Measurements from ENCODE around the gene PDE12. TPM values are rescaled to one million over a fixed set of nuclear protein-coding genes. Genes with fewer than 3 reads are reported as not detected.

PDE12 gene, protein sequence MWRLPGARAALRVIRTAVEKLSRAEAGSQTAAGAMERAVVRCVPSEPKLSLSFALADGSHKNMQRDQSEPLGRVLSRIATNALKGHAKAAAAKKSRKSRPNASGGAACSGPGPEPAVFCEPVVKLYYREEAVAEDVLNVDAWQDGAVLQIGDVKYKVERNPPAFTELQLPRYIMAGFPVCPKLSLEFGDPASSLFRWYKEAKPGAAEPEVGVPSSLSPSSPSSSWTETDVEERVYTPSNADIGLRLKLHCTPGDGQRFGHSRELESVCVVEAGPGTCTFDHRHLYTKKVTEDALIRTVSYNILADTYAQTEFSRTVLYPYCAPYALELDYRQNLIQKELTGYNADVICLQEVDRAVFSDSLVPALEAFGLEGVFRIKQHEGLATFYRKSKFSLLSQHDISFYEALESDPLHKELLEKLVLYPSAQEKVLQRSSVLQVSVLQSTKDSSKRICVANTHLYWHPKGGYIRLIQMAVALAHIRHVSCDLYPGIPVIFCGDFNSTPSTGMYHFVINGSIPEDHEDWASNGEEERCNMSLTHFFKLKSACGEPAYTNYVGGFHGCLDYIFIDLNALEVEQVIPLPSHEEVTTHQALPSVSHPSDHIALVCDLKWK
- total RNA-seq: 6.8 TPM

DNA sequence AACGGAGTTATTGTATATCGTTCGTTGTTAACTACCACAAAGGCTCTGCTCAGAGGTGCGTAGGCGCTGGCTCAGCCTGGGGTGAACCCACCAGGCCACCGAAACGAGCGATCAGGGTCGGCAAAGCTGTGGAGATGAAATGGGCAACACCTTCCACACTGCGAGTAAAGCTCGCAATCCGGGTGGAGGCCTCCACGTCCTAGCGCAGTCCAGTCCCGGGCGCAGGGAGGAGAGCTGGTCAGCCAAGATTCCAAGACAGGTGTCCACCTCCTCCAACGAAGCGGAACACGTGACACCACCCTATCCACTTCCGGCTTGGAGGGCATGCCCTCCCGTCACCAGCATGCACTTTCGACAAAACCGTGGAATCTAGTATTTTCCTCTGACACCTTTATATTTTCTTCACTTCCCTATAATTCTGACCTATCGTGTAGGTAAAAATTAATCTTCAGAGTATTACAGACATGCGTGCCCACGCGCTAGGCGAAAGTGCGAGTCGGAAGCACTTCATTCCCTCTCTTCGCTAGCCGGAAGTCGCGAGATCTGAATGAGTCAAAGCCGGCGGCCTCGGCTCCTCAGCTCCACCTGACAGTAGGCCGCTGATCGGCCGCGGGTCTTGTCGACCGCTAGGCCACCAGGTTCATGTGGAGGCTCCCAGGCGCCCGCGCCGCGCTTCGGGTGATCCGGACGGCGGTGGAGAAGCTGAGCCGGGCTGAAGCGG is at the start of gene PDE12:
Gene PDE12 (plus strand): TSS at position 537 of the 721 bp plus-strand sequence. CDS start 106 bp downstream, at position 643.
- H3K9me3 ChIP-seq (ENCODE audit: control insufficient read depth in 3 of 3, low read length in 3 of 3): no peaks in the 10 kb centered on the region
- H3K4me1 ChIP-seq (ENCODE audit: control insufficient read depth in 3 of 3, insufficient read depth in 3 of 3, low read length in 3 of 3): peaks cover 16 to 26% (median 23%) of the 10 kb centered on the region in 3 donors
- H3K27ac ChIP-seq (ENCODE audit: low read depth, low read length): peak within 1 kb of the TSS; percentile 90
- peak within 1 kb of the TSS; percentile 91 to 96 (median 95) for H3K9ac ChIP-seq (ENCODE audit: low read depth in 1 of 3, low read length in 3 of 3)
- no peaks in the 10 kb centered on the region for H3K27me3 ChIP-seq (ENCODE audit: control insufficient read depth in 3 of 3, insufficient read depth in 3 of 3, low read length in 3 of 3)
- H3K36me3 ChIP-seq (ENCODE audit: control insufficient read depth in 3 of 3, insufficient read depth in 3 of 3, low read length in 3 of 3): peaks cover under 1 to 11% (median 6%) of the 10 kb centered on the region in 3 donors
- H3K4me3 ChIP-seq (ENCODE audit: low read length in 3 of 3): peak within 1 kb of the TSS; percentile 88 to 93 (median 92)

DNA sequence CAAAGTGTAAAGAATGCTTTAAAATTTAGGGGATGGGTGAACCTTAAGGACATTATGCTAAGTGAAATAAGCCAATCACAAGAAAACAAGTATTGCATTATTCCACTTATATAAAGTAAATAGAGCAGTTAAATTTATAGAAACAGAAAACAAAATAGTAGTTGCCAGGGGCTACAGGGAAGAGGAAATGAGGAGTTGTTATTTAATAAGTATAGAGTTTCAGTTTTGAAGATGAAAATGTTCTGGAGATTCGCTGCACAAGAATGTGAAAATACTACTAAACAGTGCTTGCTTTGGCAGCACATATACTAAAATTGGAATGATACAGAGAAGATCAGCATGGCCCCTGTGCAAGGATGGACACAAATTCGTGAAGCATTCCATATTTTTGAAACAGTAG is 43.9 kb upstream of the PDE12 start:
- H3K36me3 ChIP-seq (ENCODE audit: control insufficient read depth in 3 of 3, insufficient read depth in 3 of 3, low read length in 3 of 3): no peaks in the 10 kb centered on the region
- no peaks in the 10 kb centered on the region for H3K4me1 ChIP-seq (ENCODE audit: control insufficient read depth in 3 of 3, insufficient read depth in 3 of 3, low read length in 3 of 3)
- no peak overlapping the region for H3K9ac ChIP-seq (ENCODE audit: low read depth in 1 of 3, low read length in 3 of 3)
- no peaks in the 10 kb centered on the region for H3K9me3 ChIP-seq (ENCODE audit: control insufficient read depth in 3 of 3, low read length in 3 of 3)
- H3K27ac ChIP-seq (ENCODE audit: low read depth, low read length): no peak overlapping the region
- H3K27me3 ChIP-seq (ENCODE audit: control insufficient read depth in 3 of 3, insufficient read depth in 3 of 3, low read length in 3 of 3): no peaks in the 10 kb centered on the region
- H3K4me3 ChIP-seq (ENCODE audit: low read length in 3 of 3): no peak overlapping the region

DNA sequence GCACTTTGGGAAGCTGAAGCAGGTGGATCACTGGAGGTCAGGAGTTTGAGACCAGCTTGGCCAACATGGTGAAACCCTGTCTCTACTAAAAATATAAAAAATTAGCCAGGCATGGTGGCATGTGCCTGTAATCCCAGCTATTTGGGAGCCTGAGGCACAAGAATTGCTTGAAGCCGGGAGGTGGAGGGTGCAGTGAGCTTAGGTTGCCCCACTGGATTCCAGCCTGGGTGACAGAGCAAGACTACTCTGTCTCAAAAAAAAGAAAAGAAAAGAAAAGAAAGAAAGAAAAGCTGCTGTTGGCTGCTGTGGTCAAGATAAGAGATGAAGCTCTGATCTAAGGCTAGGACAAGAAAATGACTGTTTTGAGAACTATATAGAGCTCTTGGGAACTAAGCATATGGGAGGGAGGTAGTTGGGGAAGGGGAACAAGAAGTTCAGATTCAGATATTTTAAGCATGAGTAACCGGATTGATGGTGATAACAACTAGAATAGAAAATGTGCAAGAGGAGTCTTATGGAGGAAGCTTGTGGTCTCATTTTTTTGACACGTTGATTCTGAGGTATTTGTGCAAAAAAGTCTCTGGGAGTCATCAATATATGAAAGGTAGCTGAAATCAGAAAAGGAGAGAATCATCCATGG is 37.7 kb upstream of the PDE12 start:
- Histone ChIP-seq H3K9ac (ENCODE audit: low read depth in 1 of 3, low read length in 3 of 3) (no peak overlapping the region), H3K27me3 (ENCODE audit: control insufficient read depth in 3 of 3, insufficient read depth in 3 of 3, low read length in 3 of 3) (no peaks in the 10 kb centered on the region), H3K27ac (ENCODE audit: low read depth, low read length) (no peak overlapping the region), H3K9me3 (ENCODE audit: control insufficient read depth in 3 of 3, low read length in 3 of 3) (no peaks in the 10 kb centered on the region), H3K4me1 (ENCODE audit: control insufficient read depth in 3 of 3, insufficient read depth in 3 of 3, low read length in 3 of 3) (no peaks in the 10 kb centered on the region), H3K36me3 (ENCODE audit: control insufficient read depth in 3 of 3, insufficient read depth in 3 of 3, low read length in 3 of 3) (no peaks in the 10 kb centered on the region), H3K4me3 (ENCODE audit: low read length in 3 of 3) (no peak overlapping the region)

DNA sequence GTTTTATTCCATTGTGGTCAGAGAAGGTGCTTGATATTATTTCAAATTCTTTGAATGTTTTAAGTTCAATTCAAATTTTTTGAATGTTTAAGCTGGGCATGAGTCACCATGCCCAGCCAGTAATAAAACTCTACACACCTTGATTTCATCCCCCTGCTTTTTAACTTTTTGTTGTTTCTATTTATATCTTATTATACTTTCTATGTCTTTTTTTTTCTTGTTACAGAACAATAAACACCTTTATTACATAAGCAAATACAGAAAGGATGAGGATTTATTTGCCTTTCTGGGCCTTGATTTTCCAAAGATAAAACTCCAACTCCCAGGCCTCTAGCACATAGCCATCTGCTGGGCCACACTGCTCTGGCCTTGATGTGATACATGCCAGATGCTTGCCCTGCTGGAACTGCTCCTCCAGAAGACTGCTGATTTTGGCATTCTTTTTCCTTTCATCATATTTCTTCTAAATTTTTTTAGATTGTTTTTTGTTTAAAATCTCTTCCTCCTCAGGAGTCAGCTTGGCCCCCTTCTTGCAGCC is 25.9 kb upstream of the PDE12 start:
- Histone ChIP-seq H3K27me3 (ENCODE audit: control insufficient read depth in 3 of 3, insufficient read depth in 3 of 3, low read length in 3 of 3) (no peaks in the 10 kb centered on the region), H3K9ac (ENCODE audit: low read depth in 1 of 3, low read length in 3 of 3) (no peak overlapping the region), H3K27ac (ENCODE audit: low read depth, low read length) (no peak overlapping the region), H3K4me1 (ENCODE audit: control insufficient read depth in 3 of 3, insufficient read depth in 3 of 3, low read length in 3 of 3) (no peaks in the 10 kb centered on the region), H3K9me3 (ENCODE audit: control insufficient read depth in 3 of 3, low read length in 3 of 3) (no peaks in the 10 kb centered on the region), H3K36me3 (ENCODE audit: control insufficient read depth in 3 of 3, insufficient read depth in 3 of 3, low read length in 3 of 3) (no peaks in the 10 kb centered on the region), H3K4me3 (ENCODE audit: low read length in 3 of 3) (no peak overlapping the region)

- Histone ChIP-seq H3K9me3 (ENCODE audit: control insufficient read depth in 3 of 3, low read length in 3 of 3) (no peaks in the 10 kb centered on the region), H3K9ac (ENCODE audit: low read depth in 1 of 3, low read length in 3 of 3) (no peak overlapping the region), H3K36me3 (ENCODE audit: control insufficient read depth in 3 of 3, insufficient read depth in 3 of 3, low read length in 3 of 3) (no peaks in the 10 kb centered on the region), H3K27me3 (ENCODE audit: control insufficient read depth in 3 of 3, insufficient read depth in 3 of 3, low read length in 3 of 3) (no peaks in the 10 kb centered on the region), H3K27ac (ENCODE audit: low read depth, low read length) (no peak overlapping the region), H3K4me3 (ENCODE audit: low read length in 3 of 3) (no peak overlapping the region), H3K4me1 (ENCODE audit: control insufficient read depth in 3 of 3, insufficient read depth in 3 of 3, low read length in 3 of 3) (no peaks in the 10 kb centered on the region)
Measured at GRCh38 chr3:57538465-57538864, 17.6 kb upstream of the PDE12 start.

GRCh38 chr3:57544181-57545125 is 11.6 kb upstream of the PDE12 start, which contains the start of gene DNAH12:
Gene DNAH12, minus strand, starts transcription at chr3:57544344. Its CDS starts 1,474 bp downstream, at chr3:57542870.
- H3K9ac ChIP-seq (ENCODE audit: low read depth in 1 of 3, low read length in 3 of 3): no peak within 1 kb of the TSS
- H3K27ac ChIP-seq (ENCODE audit: low read depth, low read length): no peak within 1 kb of the TSS
- H3K4me3 ChIP-seq (ENCODE audit: low read length in 3 of 3): no peak within 1 kb of the TSS

GRCh38 chr3:57545636-57546268 is 10.3 kb upstream of the PDE12 start:
- Histone ChIP-seq H3K4me3 (ENCODE audit: low read length in 3 of 3) (no peak overlapping the region), H3K9ac (ENCODE audit: low read depth in 1 of 3, low read length in 3 of 3) (no peak overlapping the region), H3K36me3 (ENCODE audit: control insufficient read depth in 3 of 3, insufficient read depth in 3 of 3, low read length in 3 of 3) (no peaks in the 10 kb centered on the region), H3K27me3 (ENCODE audit: control insufficient read depth in 3 of 3, insufficient read depth in 3 of 3, low read length in 3 of 3) (peaks cover 0 to 7% (median 4%) of the 10 kb centered on the region in 3 donors), H3K9me3 (ENCODE audit: control insufficient read depth in 3 of 3, low read length in 3 of 3) (no peaks in the 10 kb centered on the region), H3K4me1 (ENCODE audit: control insufficient read depth in 3 of 3, insufficient read depth in 3 of 3, low read length in 3 of 3) (no peaks in the 10 kb centered on the region), H3K27ac (ENCODE audit: low read depth, low read length) (no peak overlapping the region)

More at GRCh38 chr3:57544181-57545125, 11.6 kb upstream of the PDE12 start, which contains the start of gene DNAH12:
- Histone ChIP-seq H3K27me3 (ENCODE audit: control insufficient read depth in 3 of 3, insufficient read depth in 3 of 3, low read length in 3 of 3) (peaks cover 0 to 7% (median 4%) of the 10 kb centered on the region in 3 donors), H3K36me3 (ENCODE audit: control insufficient read depth in 3 of 3, insufficient read depth in 3 of 3, low read length in 3 of 3) (no peaks in the 10 kb centered on the region), H3K9me3 (ENCODE audit: control insufficient read depth in 3 of 3, low read length in 3 of 3) (no peaks in the 10 kb centered on the region), H3K4me1 (ENCODE audit: control insufficient read depth in 3 of 3, insufficient read depth in 3 of 3, low read length in 3 of 3) (no peaks in the 10 kb centered on the region)

GRCh38 chr3:57546616-57547015 is 9.5 kb upstream of the PDE12 start:
- Histone ChIP-seq H3K4me3 (ENCODE audit: low read length in 3 of 3) (no peak overlapping the region), H3K27me3 (ENCODE audit: control insufficient read depth in 3 of 3, insufficient read depth in 3 of 3, low read length in 3 of 3) (peaks cover 0 to 7% (median 4%) of the 10 kb centered on the region in 3 donors), H3K27ac (ENCODE audit: low read depth, low read length) (no peak overlapping the region), H3K9ac (ENCODE audit: low read depth in 1 of 3, low read length in 3 of 3) (no peak overlapping the region), H3K4me1 (ENCODE audit: control insufficient read depth in 3 of 3, insufficient read depth in 3 of 3, low read length in 3 of 3) (no peaks in the 10 kb centered on the region), H3K9me3 (ENCODE audit: control insufficient read depth in 3 of 3, low read length in 3 of 3) (no peaks in the 10 kb centered on the region), H3K36me3 (ENCODE audit: control insufficient read depth in 3 of 3, insufficient read depth in 3 of 3, low read length in 3 of 3) (no peaks in the 10 kb centered on the region)
